Kidney epithelial cell (primary cell): ENCODE results near the gene AGA. TPM values are rescaled to one million over a fixed set of nuclear protein-coding genes. Genes with fewer than 3 reads are reported as not detected.
A peak's percentile ranks its signal among the peaks of the same experiment; 100 is the strongest.

Experiments
- DNase-seq: peaks from one replicate; pipeline ENCODE4 v3.0.0-alpha.2; 2010; ENCODE audit warnings: low read depth
- H3K27me3 ChIP-seq: 2 replicates; pipeline ENCODE4 v1.6.0; 2011; ENCODE audit warnings: low read length; ENCODE audit not compliant: control insufficient read depth, insufficient read depth
- H3K36me3 ChIP-seq: 2 replicates; pipeline ENCODE4 v1.5.1; 2011; ENCODE audit warnings: low read length; ENCODE audit not compliant: control insufficient read depth, insufficient read depth
- H3K4me3 ChIP-seq: 2 replicates; pipeline ENCODE4 v1.5.1; 2011; ENCODE audit warnings: low read depth, mild to moderate bottlenecking, control low read depth, low read length
- CTCF ChIP-seq: IDR thresholded peaks from 2 replicates; pipeline ENCODE4 v1.5.1; 2011; ENCODE audit warnings: mild to moderate bottlenecking, moderate library complexity, low read length, control low read depth, inconsistent platforms; ENCODE audit not compliant: insufficient read depth, poor library complexity, severe bottlenecking
- total RNA-seq: library from RNA; depleted of rRNA; stranded (reverse); fragments of >200 nt; gene quantifications from 2 replicates; pipeline ENCODE4 v1.2.3, GENCODE V29; 2015

AGA gene
- total RNA-seq, 1 donor from 2014 or later, result 12.7 TPM

- Histone ChIP-seq H3K27me3 (no peaks in the 10 kb centered on the region), H3K4me3 (no peak overlapping the region), H3K36me3 (no peaks in the 10 kb centered on the region)
- no peak for TF ChIP-seq CTCF
- DNase-seq, result no peak
Observed at GRCh38 chr4:177446586-177446985, 4.3 kb upstream of the AGA start.

GRCh38 chr4:177444911-177445736 lies 2.9 kb upstream of the AGA start:
- Histone ChIP-seq H3K36me3 (no peaks in the 10 kb centered on the region), H3K4me3 (peak overlapping the region; percentile 23)
- no peak for DNase-seq

DNA sequence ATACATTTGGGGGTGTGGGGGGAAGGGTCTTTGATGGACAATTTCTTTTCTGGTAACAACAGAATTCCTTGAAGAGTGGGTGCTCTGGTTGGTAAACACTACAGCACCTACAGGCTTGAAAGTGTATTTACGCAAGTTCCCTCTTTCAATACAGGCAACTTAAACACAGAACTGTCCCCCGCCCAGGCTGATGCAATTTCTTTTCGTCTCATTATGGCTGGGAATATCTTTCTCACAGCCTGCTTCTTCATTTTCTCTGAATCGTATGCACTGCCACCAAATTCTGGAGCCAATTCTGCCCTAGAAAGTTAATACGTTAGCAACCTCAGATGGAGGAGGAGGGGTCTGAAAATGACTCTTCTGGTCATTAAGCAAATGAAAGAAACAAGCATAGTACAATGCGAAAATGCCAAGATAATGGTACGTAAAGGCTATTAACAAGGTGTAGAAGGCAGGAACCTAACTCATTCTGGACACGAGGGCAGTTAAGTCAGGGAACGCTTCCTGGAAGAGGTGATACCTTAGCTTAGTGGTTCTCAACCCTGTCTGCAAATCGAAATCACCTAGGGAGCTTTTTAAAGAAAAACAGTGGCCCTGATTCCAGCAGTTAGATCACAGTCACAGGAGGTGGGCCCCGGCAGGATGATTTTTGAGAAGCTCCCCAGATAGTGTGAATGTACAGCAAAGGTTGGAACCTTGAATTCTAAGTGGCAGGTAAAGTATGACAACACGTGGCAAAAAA lies 1.0 kb downstream of the AGA start:
- TF ChIP-seq CTCF, result peak; percentile 9

More at GRCh38 chr4:177444911-177445736, 2.9 kb upstream of the AGA start:
- no peak for TF ChIP-seq CTCF
- no peaks in the 10 kb centered on the region for H3K27me3 ChIP-seq

DNA sequence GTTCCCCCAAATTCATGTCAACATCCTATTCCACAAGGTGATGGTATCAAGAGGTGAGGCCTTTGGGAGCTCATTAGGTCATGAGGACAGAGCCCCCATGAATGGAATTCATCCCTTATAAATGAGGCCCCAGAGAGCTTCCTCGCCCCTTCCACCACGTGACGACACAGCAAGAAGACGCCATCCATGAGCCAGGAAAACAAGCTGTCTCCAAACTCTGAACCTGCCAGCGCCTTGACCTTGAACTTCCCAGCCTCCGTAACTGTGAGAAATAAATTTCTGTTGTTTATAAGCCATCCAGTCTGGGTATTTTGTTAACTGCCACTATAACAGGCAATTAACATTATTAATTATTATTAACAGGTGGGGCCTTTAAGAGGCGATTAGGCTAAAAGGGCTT lies 5.8 kb downstream of the AGA start:
- no peak overlapping the region for H3K4me3 ChIP-seq
- DNase-seq, result no peak
- no peaks in the 10 kb centered on the region for H3K27me3 ChIP-seq
- TF ChIP-seq CTCF, result no peak
- H3K36me3 ChIP-seq, result peaks cover 1% of the 10 kb centered on the region

More for the DNA sequence above, 1.0 kb downstream of the AGA start:
- DNase-seq, result no peak
- Histone ChIP-seq H3K4me3 (peak overlapping the region; percentile 62), H3K27me3 (no peaks in the 10 kb centered on the region), H3K36me3 (peaks cover 1% of the 10 kb centered on the region)

- no peak for DNase-seq
- Histone ChIP-seq H3K27me3 (no peaks in the 10 kb centered on the region), H3K36me3 (peaks cover 1% of the 10 kb centered on the region), H3K4me3 (no peak overlapping the region)
- no peak for TF ChIP-seq CTCF
Observed at GRCh38 chr4:177434667-177435066, 7.6 kb downstream of the AGA start.
